Subcutaneous adipose tissue (tissue), 4 donors: Measurements from ENCODE around the gene IL1RAP. TPM values are rescaled to one million over a fixed set of nuclear protein-coding genes. Genes with fewer than 3 reads are reported as not detected.

Experiments
- CTCF ChIP-seq: fragments of 450-650 bp; IDR thresholded peaks from one replicate; pipeline ENCODE4 v1.5.1; 2016; ENCODE audit warnings: low read depth, mild to moderate bottlenecking, control low read depth, antibody characterized with exemption, moderate library complexity
- total RNA-seq, 4 donors: library from RNA; depleted of rRNA; stranded (reverse); fragments of >200 nt; gene quantifications; one replicate each; pipeline ENCODE4 v1.1.0, GENCODE V29; 2016

IL1RAP gene
- total RNA-seq, 4 donors from 2014 or later: 4.7 to 18.9 (median 9.7) TPM

- TF ChIP-seq CTCF: no peak
Observed at GRCh38 chr3:190644766-190645165, 130.9 kb downstream of the IL1RAP start.

- no peak for TF ChIP-seq CTCF
Observed at GRCh38 chr3:190645932-190646460, 132.1 kb downstream of the IL1RAP start.

GRCh38 chr3:190646996-190647395 lies 133.1 kb downstream of the IL1RAP start:
- no peak for TF ChIP-seq CTCF

- TF ChIP-seq CTCF: no peak
Observed at GRCh38 chr3:190655933-190656332, 142.0 kb downstream of the IL1RAP start.

- TF ChIP-seq CTCF: no peak
Observed at GRCh38 chr3:190658106-190658505, 144.2 kb downstream of the IL1RAP start.

GRCh38 chr3:190666821-190667220 lies 152.9 kb downstream of the IL1RAP start:
- no peak for TF ChIP-seq CTCF

GRCh38 chr3:190671658-190672057 lies 157.8 kb downstream of the IL1RAP start:
- TF ChIP-seq CTCF: no peak
